Neural progenitor cell (in vitro differentiated cells): ENCODE results near the gene FUT3. TPM values are rescaled to one million over a fixed set of nuclear protein-coding genes. Genes with fewer than 3 reads are reported as not detected.
A peak's percentile ranks its signal among the peaks of the same experiment; 100 is the strongest.

Experiments used
- DNase-seq: peaks from one replicate; pipeline ENCODE4 v3.0.0-alpha.2; 2016; ENCODE audit warnings: low spot score
- H2AFZ ChIP-seq: fragments of 200-600 bp; sonication (generic); replicated peaks from 2 replicates; pipeline ENCODE4 v1.6.1; 2016; ENCODE audit warnings: antibody characterized with exemption
- H3F3A ChIP-seq: fragments of 200-600 bp; sonication (generic); 2 replicates; pipeline ENCODE4 v1.6.1; 2016; ENCODE audit warnings: antibody characterized with exemption, low read depth
- H3K27ac ChIP-seq: fragments of 200-600 bp; sonication (generic); 2 replicates; pipeline ENCODE4 v1.5.1; 2016; ENCODE audit warnings: mild to moderate bottlenecking
- H3K27me3 ChIP-seq: fragments of 200-600 bp; sonication (generic); 2 replicates; pipeline ENCODE4 v1.6.1; 2016; ENCODE audit warnings: mild to moderate bottlenecking, moderate library complexity
- H3K36me3 ChIP-seq: fragments of 200-600 bp; sonication (generic); 2 replicates; pipeline ENCODE4 v1.5.1; 2016
- H3K4me1 ChIP-seq: fragments of 200-600 bp; sonication (generic); 2 replicates; pipeline ENCODE4 v1.6.1; 2016; ENCODE audit warnings: mixed run types
- H3K4me2 ChIP-seq: fragments of 200-600 bp; sonication (generic); 2 replicates; pipeline ENCODE4 v1.6.1; 2016
- H3K4me3 ChIP-seq: fragments of 200-600 bp; sonication (generic); 2 replicates; pipeline ENCODE4 v1.5.1; 2016
- H3K79me2 ChIP-seq: fragments of 200-600 bp; sonication (generic); 2 replicates; pipeline ENCODE4 v1.6.1; 2016; ENCODE audit warnings: low read depth
- H3K9ac ChIP-seq: fragments of 200-600 bp; sonication (generic); 2 replicates; pipeline ENCODE4 v1.6.1; 2016
- H3K9me3 ChIP-seq: fragments of 200-600 bp; sonication (generic); 2 replicates; pipeline ENCODE4 v1.5.1; 2016; ENCODE audit warnings: low read depth
- H4K20me1 ChIP-seq: fragments of 200-600 bp; sonication (generic); 2 replicates; pipeline ENCODE4 v1.6.1; 2016; ENCODE audit warnings: low read depth
- H3K27ac Mint-ChIP-seq: 3 replicates; pipeline ENCODE4 v1.8.0; 2021; ENCODE audit warnings: mixed read lengths
- H3K27me3 Mint-ChIP-seq: 2 replicates; pipeline ENCODE4 v1.8.0; 2022; ENCODE audit warnings: low read depth, mild to moderate bottlenecking, inconsistent platforms, moderate library complexity, mixed read lengths; ENCODE audit not compliant: insufficient read depth
- H3K36me3 Mint-ChIP-seq: 3 replicates; pipeline ENCODE4 v1.8.0; 2021; ENCODE audit warnings: mixed read lengths
- H3K4me1 Mint-ChIP-seq: 3 replicates; pipeline ENCODE4 v1.8.0; 2021; ENCODE audit warnings: mixed read lengths
- H3K4me3 Mint-ChIP-seq: 3 replicates; pipeline ENCODE4 v1.8.0; 2021; ENCODE audit warnings: mild to moderate bottlenecking, moderate library complexity, mixed read lengths
- H3K9me3 Mint-ChIP-seq: 3 replicates; pipeline ENCODE4 v1.8.0; 2020; ENCODE audit warnings: mixed read lengths
- CTCF ChIP-seq: fragments of 200-600 bp; sonication (generic); IDR thresholded peaks from 2 replicates; pipeline ENCODE4 v1.5.1; 2017; ENCODE audit warnings: antibody characterized with exemption, mild to moderate bottlenecking
- EZH2 ChIP-seq: fragments of 200-600 bp; sonication (generic); IDR thresholded peaks from 2 replicates; pipeline ENCODE4 v1.6.1; 2017; ENCODE audit warnings: antibody characterized with exemption, mild to moderate bottlenecking, moderate library complexity
- EZH2phosphoT487 ChIP-seq: fragments of 200-600 bp; sonication (generic); IDR thresholded peaks from 2 replicates; pipeline ENCODE4 v1.6.1; 2017; ENCODE audit warnings: antibody characterized with exemption
- total RNA-seq: library from RNA; depleted of rRNA; stranded (reverse); fragments of >200 nt; gene quantifications from 2 replicates; pipeline ENCODE4 v1.2.3, GENCODE V29; 2015; ENCODE audit warnings: low replicate concordance

The FUT3 gene
- total RNA-seq, 1 donor from 2014 or later: not detected

DNA sequence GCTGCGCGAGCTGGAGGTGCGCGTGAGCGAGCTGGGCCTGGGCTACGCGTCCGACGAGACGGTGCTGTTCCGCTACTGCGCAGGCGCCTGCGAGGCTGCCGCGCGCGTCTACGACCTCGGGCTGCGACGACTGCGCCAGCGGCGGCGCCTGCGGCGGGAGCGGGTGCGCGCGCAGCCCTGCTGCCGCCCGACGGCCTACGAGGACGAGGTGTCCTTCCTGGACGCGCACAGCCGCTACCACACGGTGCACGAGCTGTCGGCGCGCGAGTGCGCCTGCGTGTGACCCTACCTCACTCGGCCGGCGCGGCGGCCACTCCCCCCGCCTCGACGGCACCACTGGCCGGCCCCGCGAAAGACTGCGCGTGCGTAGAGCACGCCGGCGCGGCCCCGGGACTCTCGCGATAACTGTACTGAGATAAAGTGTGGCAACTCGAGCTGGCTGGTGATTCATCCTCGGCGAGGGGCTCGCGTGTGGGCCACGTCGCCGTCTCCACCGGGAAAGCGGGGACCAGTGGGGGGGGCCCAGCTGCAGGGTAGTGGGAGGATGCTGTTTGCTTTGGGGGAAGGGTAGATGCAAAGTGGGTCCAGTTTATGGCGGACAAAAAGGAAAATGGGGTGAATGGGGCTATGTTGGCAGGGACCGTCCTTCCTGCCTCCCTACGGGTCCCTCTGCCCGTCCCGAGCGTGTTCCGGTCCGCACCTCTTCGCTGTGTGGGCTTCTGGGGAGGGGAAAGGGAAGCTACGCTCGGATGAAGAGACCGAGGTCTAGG lies 23.2 kb downstream of the FUT3 start:
- Mint-ChIP-seq H3K27ac (peak overlapping the region; percentile 98), H3K9me3 (no peaks in the 10 kb centered on the region), H3K4me3 (peak overlapping the region; percentile 95), H3K36me3 (no peaks in the 10 kb centered on the region), H3K27me3 (peaks cover 12% of the 10 kb centered on the region), H3K4me1 (peaks cover 11% of the 10 kb centered on the region)
- Histone ChIP-seq H3K4me1 (peaks cover 4% of the 10 kb centered on the region), H3F3A (peaks cover 21% of the 10 kb centered on the region), H3K4me2 (peak overlapping the region; percentile 78), H3K9ac (peak overlapping the region; percentile 53), H3K36me3 (no peaks in the 10 kb centered on the region), H3K79me2 (no peaks in the 10 kb centered on the region), H3K27me3 (no peaks in the 10 kb centered on the region), H4K20me1 (peaks cover 5% of the 10 kb centered on the region), H3K9me3 (no peaks in the 10 kb centered on the region), H2AFZ (no peak overlapping the region), H3K27ac (peak overlapping the region; percentile 55), H3K4me3 (peak overlapping the region; percentile 56)
- TF ChIP-seq CTCF (no peak), EZH2 (no peak), EZH2phosphoT487 (no peak)
- peak; percentile 97 for DNase-seq

DNA sequence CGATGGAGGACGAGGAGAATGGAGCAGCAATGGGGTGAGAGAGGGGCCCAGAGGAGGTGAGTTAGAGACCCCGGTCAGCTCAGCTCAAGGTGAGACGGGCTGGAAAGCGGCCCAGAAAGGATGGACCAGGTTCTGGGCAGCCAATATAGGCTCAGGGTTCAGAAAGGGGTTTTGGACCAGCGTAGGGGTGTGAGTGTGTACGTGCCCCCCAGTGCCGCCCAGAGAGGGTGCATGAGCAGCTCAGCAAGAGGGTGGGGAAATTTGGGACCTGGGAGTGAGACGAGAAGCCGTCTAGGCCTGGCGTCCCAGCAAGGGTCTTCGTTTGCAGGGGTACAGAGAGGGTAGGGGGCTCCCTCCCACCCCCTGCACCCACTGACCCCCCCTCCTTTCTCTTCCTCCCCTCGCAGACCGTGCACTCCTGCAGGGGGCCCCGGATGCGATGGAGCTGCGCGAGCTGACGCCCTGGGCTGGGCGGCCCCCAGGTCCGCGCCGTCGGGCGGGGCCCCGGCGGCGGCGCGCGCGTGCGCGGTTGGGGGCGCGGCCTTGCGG lies 23.8 kb downstream of the FUT3 start:
- Histone ChIP-seq H3K27ac (no peak overlapping the region), H2AFZ (no peak overlapping the region)

DNA sequence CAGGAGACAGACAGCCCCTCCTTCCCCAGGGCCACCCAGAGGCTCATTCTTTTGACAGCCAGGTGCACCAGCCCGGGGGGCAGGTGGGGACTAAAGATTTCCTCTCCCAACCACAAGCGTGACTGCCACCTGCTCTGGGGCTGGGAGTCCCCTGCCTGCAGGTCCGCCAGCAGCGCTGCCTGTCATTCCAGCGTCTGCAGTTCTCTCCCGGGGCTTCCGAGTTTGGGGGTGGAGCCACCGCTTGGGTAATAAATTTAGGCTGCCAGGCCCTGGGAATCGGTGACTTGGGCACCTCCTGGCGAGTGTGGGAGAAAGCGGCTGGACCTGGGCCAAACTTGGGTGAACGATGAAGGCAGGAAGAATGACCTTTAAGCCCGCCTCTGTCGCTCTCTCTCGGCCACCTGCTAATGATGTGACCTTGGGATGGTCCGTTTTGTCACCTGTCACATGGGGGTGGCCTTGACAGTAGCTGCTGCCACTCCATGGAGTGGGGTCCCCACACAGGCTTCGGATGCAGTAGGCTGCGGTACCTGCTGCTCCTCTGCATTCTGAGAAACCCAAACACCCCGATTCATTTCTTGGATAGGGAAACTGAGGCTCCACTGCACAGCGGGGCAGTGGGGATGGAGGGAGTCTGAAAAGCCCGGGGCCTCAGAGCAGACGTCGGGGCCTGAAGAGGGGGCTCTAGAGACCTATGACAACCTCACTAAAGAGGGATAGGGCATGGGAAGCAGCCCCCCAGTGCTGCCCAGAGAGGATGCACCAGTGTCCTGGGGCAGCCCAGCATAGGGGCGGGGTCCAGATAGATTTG lies 24.5 kb downstream of the FUT3 start:
- peak overlapping the region; percentile 60 for H3K4me2 ChIP-seq
- no peak overlapping the region for H2AFZ ChIP-seq
- no peaks in the 10 kb centered on the region for H3K36me3 Mint-ChIP-seq
- TF ChIP-seq CTCF: no peak
- no peak for TF ChIP-seq EZH2phosphoT487
- no peak for TF ChIP-seq EZH2
- no peaks in the 10 kb centered on the region for H3K9me3 ChIP-seq
- H3K36me3 ChIP-seq: no peaks in the 10 kb centered on the region
- H3K27ac ChIP-seq: no peak overlapping the region
- peaks cover 17% of the 10 kb centered on the region for H3K27me3 Mint-ChIP-seq
- DNase-seq: peak; percentile 82
- no peaks in the 10 kb centered on the region for H3K27me3 ChIP-seq
- H3K9me3 Mint-ChIP-seq: no peaks in the 10 kb centered on the region
- H3K27ac Mint-ChIP-seq: peak overlapping the region; percentile 80
- peaks cover 13% of the 10 kb centered on the region for H3K4me1 Mint-ChIP-seq
- peaks cover 5% of the 10 kb centered on the region for H4K20me1 ChIP-seq
- H3K4me1 ChIP-seq: peaks cover 4% of the 10 kb centered on the region
- H3K4me3 Mint-ChIP-seq: peak overlapping the region; percentile 85
- H3F3A ChIP-seq: peaks cover 21% of the 10 kb centered on the region
- H3K79me2 ChIP-seq: no peaks in the 10 kb centered on the region
- H3K9ac ChIP-seq: no peak overlapping the region
- no peak overlapping the region for H3K4me3 ChIP-seq

More for the DNA sequence above, 23.8 kb downstream of the FUT3 start:
- no peaks in the 10 kb centered on the region for H3K9me3 Mint-ChIP-seq
- H3K27ac Mint-ChIP-seq: peak overlapping the region; percentile 80
- H3K36me3 Mint-ChIP-seq: no peaks in the 10 kb centered on the region
- DNase-seq: no peak
- H3F3A ChIP-seq: peaks cover 21% of the 10 kb centered on the region
- H4K20me1 ChIP-seq: peaks cover 5% of the 10 kb centered on the region
- peaks cover 4% of the 10 kb centered on the region for H3K4me1 ChIP-seq
- peak overlapping the region; percentile 60 for H3K4me2 ChIP-seq
- peaks cover 14% of the 10 kb centered on the region for H3K27me3 Mint-ChIP-seq
- peaks cover 13% of the 10 kb centered on the region for H3K4me1 Mint-ChIP-seq
- no peaks in the 10 kb centered on the region for H3K36me3 ChIP-seq
- H3K79me2 ChIP-seq: no peaks in the 10 kb centered on the region
- H3K27me3 ChIP-seq: no peaks in the 10 kb centered on the region
- peak overlapping the region; percentile 85 for H3K4me3 Mint-ChIP-seq
- H3K9me3 ChIP-seq: no peaks in the 10 kb centered on the region
- TF ChIP-seq EZH2 (no peak), EZH2phosphoT487 (no peak), CTCF (no peak)
- no peak overlapping the region for H3K9ac ChIP-seq
- peak overlapping the region; percentile 56 for H3K4me3 ChIP-seq
